GM12878 (cell line): ENCODE measurements around the gene IL4I1. TPM values are rescaled to one million over a fixed set of nuclear protein-coding genes. Genes with fewer than 3 reads are reported as not detected.
A peak's percentile ranks its signal among the peaks of the same experiment; 100 is the strongest.

Source experiments
- CEBPZ ChIP-seq: fragments of 150-350 bp; IDR thresholded peaks from 2 replicates; pipeline ENCODE4 v1.6.1; 2016; ENCODE audit warnings: low read depth, low read length
- CUX1 ChIP-seq: IDR thresholded peaks from 2 replicates; pipeline ENCODE4 v1.6.1; 2012; ENCODE audit warnings: improper control_type of control experiment, low read depth, low read length; ENCODE audit not compliant: insufficient replicate concordance
- GATAD2B ChIP-seq: fragments of 450-650 bp; conservative IDR thresholded peaks from 2 replicates; pipeline ENCODE4 v1.6.1; 2017; ENCODE audit warnings: low read depth, mild to moderate bottlenecking, moderate library complexity
- PAX5 ChIP-seq: IDR thresholded peaks from 2 replicates; pipeline ENCODE4 v1.6.1; 2011; ENCODE audit warnings: low read depth, low read length, borderline replicate concordance
- PBX3 ChIP-seq: IDR thresholded peaks from 2 replicates; pipeline ENCODE4 v1.6.1; 2011; ENCODE audit warnings: mild to moderate bottlenecking, low read depth, low read length, moderate library complexity; ENCODE audit not compliant: insufficient replicate concordance
- POLR2AphosphoS5 ChIP-seq: IDR thresholded peaks from 2 replicates; pipeline ENCODE4 v1.6.1; 2011; ENCODE audit warnings: mild to moderate bottlenecking, low read length, inconsistent platforms
- RELA ChIP-seq: fragments of 450-650 bp; IDR thresholded peaks from 2 replicates; pipeline ENCODE4 v1.8.0; 2014; ENCODE audit warnings: borderline replicate concordance; ENCODE audit not compliant: partially characterized antibody
- RELB ChIP-seq: fragments of 450-650 bp; IDR thresholded peaks from 2 replicates; pipeline ENCODE4 v1.6.1; 2017; ENCODE audit warnings: low read depth, mild to moderate bottlenecking, moderate library complexity
- SUZ12 ChIP-seq: fragments of 200-600 bp; sonication (generic); IDR thresholded peaks from one replicate; pipeline ENCODE4 v1.6.1; 2018; ENCODE audit warnings: antibody characterized with exemption, mild to moderate bottlenecking; ENCODE audit not compliant: unreplicated experiment
- ZNF687 ChIP-seq: fragments of 450-650 bp; IDR thresholded peaks from 2 replicates; pipeline ENCODE4 v1.6.1; 2017; ENCODE audit warnings: mild to moderate bottlenecking, moderate library complexity
- polyA plus RNA-seq, 11 experiments: library from polyadenylated mRNA; depleted of rRNA in 4 of 11; unstranded in 6 of 11; stranded (reverse) in 5 of 11; fragments of >200 nt; fragmentation: Nextera tagmentation in 4 of 11; fragmentation: Illumina TruSeq in 1 of 11; extraction: Ambion mirVana in 4 of 11; extraction: Trizol in 1 of 11; gene quantifications; 1 replicate in 1 of 11; 2 replicates in 10 of 11; pipeline versions ENCODE4 v1.2.1 to v1.2.3, GENCODE V29; 2011 to 2016; ENCODE audit warnings: inconsistent platforms in 2 of 11, missing spikeins in 2 of 11, low read depth in 1 of 11
- total RNA-seq, 4 experiments: library from RNA; depleted of rRNA in 3 of 4; stranded (reverse); fragments of >200 nt in 3 of 4; fragmentation: Illumina TruSeq in 1 of 4; extraction: Trizol in 1 of 4; gene quantifications; 2 replicates each; pipeline versions ENCODE4 v1.2.1 to v1.2.3, GENCODE V29; 2013 to 2021

Gene IL4I1
- total and polyA plus RNA-seq, 10 of the 15 experiments (the other 5 are each of a cell fraction or from before 2014, with no cell fraction given) = 0.62 to 83.8 (median 42.8) TPM

- TF ChIP-seq ZNF687 (peak; percentile 31; the same call in 1 of the 2 replicates), POLR2AphosphoS5 (peak; percentile 74), SUZ12 (no peak), PAX5 (no peak), GATAD2B (0 out of 2 replicates have a peak, but pooled peaks have one; percentile 14), PBX3 (no peak), CUX1 (no peak), RELB (peak; percentile 37; the same call in 1 of the 2 replicates), CEBPZ (no peak), RELA (no peak)
Observed at GRCh38 chr19:49895566-49896297, 955 bp downstream of the IL4I1 start (continued).
